PFSK-1 (cell line): ENCODE data around the gene LRRC15.

ENCODE experiments used
- FOXP2 ChIP-seq: optimal IDR thresholded peaks from 2 replicates; pipeline ENCODE3; 2011; ENCODE audit warnings: borderline replicate concordance, control low read depth, inconsistent platforms; ENCODE audit not compliant: insufficient read depth; ENCODE audit errors: extremely low read length, extremely low read depth
- POLR2AphosphoS5 ChIP-seq: IDR thresholded peaks from 2 replicates; pipeline ENCODE4 v1.6.1; 2012; ENCODE audit warnings: low read depth, mild to moderate bottlenecking, control low read depth, low read length, moderate library complexity
- SIN3A ChIP-seq: IDR thresholded peaks from 2 replicates; pipeline ENCODE4 v1.6.1; 2012; ENCODE audit warnings: mild to moderate bottlenecking, low read length, moderate library complexity, borderline replicate concordance; ENCODE audit not compliant: insufficient read depth
- TAF1 ChIP-seq: IDR thresholded peaks from 2 replicates; pipeline ENCODE4 v1.6.1; 2012; ENCODE audit warnings: low read length, control low read depth, borderline replicate concordance; ENCODE audit not compliant: insufficient read depth
- TF ChIP-seq, protein P1 (sequence below), 2 experiments: IDR thresholded peaks; 2 replicates each; pipeline versions ENCODE4 v1.6.1 to v1.8.0; 2011 to 2012; ENCODE audit warnings: low read depth in 2 of 2, low read length in 2 of 2, control low read depth in 1 of 2, inconsistent platforms in 1 of 2, mild to moderate bottlenecking in 1 of 2, moderate library complexity in 1 of 2; ENCODE audit not compliant: insufficient read depth in 1 of 2

The LRRC15 gene

DNA sequence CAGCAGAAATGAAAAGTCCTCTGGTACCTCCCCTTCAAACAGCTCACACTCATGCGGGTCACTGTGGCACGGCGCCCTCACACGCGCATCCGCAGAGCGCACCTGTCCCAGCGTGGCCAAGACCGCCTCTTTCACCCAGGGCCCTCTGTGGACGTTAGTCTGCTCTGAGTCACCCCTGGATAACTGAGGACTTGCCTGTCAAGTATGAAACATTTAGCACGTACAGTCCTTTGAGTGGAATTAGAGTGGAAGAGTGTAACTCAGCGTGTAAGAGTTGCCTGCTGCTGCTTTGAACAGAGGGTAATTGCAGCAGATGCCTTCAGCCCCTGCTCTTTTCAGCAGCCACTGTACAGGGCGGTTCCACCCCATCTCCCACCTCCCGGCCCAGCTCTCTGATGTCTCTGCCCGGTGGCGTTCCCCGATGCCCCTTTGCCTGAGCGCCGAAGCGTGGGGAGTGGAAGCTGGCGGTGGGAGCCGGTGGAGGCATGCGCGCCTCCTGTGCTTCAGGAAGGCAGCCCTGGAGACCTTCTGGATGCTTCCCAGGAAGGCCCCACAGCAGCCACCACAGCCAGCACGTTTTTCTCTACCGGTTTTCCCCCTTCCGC lies 41.4 kb downstream of the LRRC15 start:
- TF ChIP-seq FOXP2 (no peak), SIN3A (no peak), POLR2AphosphoS5 (no peak), TAF1 (no peak)
- TF ChIP-seq, protein P1, sequence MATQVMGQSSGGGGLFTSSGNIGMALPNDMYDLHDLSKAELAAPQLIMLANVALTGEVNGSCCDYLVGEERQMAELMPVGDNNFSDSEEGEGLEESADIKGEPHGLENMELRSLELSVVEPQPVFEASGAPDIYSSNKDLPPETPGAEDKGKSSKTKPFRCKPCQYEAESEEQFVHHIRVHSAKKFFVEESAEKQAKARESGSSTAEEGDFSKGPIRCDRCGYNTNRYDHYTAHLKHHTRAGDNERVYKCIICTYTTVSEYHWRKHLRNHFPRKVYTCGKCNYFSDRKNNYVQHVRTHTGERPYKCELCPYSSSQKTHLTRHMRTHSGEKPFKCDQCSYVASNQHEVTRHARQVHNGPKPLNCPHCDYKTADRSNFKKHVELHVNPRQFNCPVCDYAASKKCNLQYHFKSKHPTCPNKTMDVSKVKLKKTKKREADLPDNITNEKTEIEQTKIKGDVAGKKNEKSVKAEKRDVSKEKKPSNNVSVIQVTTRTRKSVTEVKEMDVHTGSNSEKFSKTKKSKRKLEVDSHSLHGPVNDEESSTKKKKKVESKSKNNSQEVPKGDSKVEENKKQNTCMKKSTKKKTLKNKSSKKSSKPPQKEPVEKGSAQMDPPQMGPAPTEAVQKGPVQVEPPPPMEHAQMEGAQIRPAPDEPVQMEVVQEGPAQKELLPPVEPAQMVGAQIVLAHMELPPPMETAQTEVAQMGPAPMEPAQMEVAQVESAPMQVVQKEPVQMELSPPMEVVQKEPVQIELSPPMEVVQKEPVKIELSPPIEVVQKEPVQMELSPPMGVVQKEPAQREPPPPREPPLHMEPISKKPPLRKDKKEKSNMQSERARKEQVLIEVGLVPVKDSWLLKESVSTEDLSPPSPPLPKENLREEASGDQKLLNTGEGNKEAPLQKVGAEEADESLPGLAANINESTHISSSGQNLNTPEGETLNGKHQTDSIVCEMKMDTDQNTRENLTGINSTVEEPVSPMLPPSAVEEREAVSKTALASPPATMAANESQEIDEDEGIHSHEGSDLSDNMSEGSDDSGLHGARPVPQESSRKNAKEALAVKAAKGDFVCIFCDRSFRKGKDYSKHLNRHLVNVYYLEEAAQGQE (IDR thresholded peaks at IDR 0.05; ENCODE audit: insufficient read depth in 1 of 2, low read depth in 2 of 2, low read length in 2 of 2) = no peak

DNA sequence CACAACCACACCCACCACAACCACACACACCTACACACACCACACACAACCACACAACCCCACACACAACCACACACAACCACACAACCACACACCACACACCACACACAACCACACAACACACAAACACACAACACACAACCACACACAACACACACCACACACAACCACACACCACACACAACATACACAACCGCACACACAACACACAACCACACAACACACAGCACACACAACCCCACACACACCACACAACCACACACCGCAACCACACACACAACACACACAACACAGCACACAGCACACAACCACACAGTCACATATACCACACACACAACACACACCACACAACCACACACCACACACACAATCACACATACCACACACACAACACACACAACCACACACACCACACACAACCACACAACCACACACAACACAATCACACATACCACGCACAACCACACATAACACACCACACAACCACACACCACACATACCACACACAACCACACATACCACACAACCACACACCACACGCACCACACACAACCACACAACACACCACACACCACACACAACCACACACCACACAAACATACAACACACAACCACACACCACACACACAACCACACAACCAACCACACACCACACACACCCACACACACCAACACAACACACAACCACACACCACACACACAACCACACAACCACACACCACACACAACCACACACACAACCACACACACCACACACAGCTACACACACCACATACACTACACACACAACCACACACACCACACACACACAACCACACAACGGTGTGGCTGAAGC lies 42.1 kb downstream of the LRRC15 start:
- TF ChIP-seq, protein P1 (IDR thresholded peaks at IDR 0.05; ENCODE audit: insufficient read depth in 1 of 2, low read depth in 2 of 2, low read length in 2 of 2) = no peak
- TF ChIP-seq SIN3A = no peak
- no peak for TF ChIP-seq TAF1
- no peak for TF ChIP-seq POLR2AphosphoS5
- no peak for TF ChIP-seq FOXP2

DNA sequence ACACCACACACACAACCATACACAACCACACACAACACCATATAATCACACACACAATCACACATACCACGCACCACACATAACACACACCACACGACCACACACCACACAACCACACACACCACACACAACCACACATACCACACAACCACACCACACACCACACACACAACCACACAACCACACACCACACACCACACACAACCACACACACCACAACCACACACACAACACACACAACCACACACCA lies 42.6 kb downstream of the LRRC15 start:
- TF ChIP-seq FOXP2 = no peak
- no peak for TF ChIP-seq TAF1
- no peak for TF ChIP-seq SIN3A
- TF ChIP-seq, protein P1 (IDR thresholded peaks at IDR 0.05; ENCODE audit: insufficient read depth in 1 of 2, low read depth in 2 of 2, low read length in 2 of 2) = no peak
- no peak for TF ChIP-seq POLR2AphosphoS5

DNA sequence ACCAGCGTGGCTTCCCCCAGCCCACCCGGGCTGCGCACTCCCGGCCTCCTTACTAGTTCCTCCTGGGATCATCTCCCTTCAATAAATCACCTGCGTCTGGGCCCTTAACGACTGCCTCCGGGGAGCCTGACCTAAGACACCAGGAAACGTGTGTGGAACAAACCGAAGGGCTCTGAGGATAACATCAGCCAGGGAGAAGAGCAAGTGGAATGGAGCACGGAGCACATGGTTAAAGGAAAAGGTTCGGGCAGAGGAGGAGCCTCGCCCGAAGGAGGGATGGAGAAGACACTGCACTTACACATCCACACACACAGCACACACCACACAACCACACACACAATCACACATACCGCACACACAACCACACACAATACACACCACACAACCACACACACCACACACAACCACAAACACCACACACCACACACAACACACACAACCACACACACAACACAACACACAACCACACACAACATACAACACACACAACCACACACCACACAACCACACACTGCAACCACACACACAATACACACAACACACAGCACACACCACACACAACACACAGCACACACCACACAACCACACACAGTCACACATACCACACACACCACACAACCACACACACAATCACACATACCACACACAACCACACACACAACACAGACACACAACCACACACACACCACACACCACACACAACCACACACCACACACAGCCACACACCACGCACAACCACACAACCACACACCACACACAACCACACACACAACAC lies 43.2 kb downstream of the LRRC15 start:
- TF ChIP-seq SIN3A (no peak), FOXP2 (no peak), TAF1 (no peak), POLR2AphosphoS5 (no peak)
- TF ChIP-seq, protein P1 (IDR thresholded peaks at IDR 0.05; ENCODE audit: insufficient read depth in 1 of 2, low read depth in 2 of 2, low read length in 2 of 2) = no peak
